Endometrial microvascular endothelial cells (primary cell): ENCODE data around the gene KMT2E. TPM values are rescaled to one million over a fixed set of nuclear protein-coding genes. Genes with fewer than 3 reads are reported as not detected.
"Not testable (repeated sequence)": the region's sequence is repeated elsewhere in the genome, so short reads cannot be mapped to it uniquely, and the experiment has no call there.

Experiments
- in situ Hi-C: cut with HindIII; loops from 2 replicates; pipeline ENCODE4 v1.10.0; 2017; ENCODE audit warnings: low sequenced_read_pairs, low pct_unique_long_range_greater_than_20kb; ENCODE audit errors: inconsistent ontology term
- total RNA-seq: library from RNA; depleted of rRNA; stranded (reverse); fragments of >200 nt; gene quantifications from one replicate; pipeline ENCODE4 v1.2.3, GENCODE V29; 2015; ENCODE audit errors: inconsistent ontology term

Gene KMT2E
- total RNA-seq, 1 donor from 2014 or later: 22.2 TPM

DNA sequence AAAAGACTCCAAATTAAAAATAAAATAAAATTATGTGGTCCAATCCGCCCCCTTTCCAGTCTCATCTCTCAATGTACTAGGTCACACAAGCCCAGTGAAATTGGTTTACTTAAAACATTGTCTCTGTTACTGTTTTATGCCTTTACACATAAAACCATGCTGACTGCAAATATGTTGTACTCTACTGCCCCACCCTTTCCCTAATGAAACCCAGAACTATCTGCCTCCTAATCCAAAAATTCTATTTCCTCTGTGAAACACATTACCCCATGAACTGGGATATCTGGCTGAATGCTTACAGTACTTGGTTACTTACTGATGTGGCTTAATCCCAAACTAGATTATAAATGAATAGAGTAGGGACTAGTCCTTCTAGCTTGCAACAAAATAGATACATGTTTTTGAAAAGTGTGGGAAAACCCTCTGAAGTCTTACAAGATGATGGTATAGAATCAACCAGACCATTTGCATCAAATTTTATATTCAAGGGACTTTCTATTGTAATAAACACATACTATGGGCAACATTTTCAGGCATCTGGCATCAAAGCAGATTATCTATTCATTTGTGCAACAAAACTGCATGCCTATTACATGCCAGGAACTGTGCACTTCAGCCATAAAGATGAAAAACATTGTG is 10.0 kb upstream of the KMT2E start:
- in situ Hi-C loops: no loop called here

DNA sequence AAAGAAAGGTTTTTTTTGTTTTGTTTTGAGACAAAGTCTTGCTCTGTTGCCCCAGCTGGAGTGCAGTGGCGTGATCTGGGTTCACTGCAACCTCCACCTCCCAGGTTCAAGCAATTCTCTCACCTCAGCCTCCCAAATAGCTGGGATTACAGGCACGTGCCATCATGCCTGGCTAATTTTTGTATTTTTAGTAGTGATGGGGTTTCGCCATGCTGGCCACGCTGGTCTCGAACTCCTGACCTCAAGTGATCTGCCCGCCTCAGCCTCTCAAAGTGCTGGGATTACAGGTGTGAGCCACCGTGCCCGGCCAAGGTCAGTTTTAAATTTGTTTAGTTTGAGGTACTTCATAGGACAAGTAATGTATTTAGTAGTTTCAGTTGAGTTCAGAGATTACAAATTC is 9.0 kb upstream of the KMT2E start:
- in situ Hi-C loops: not testable (repeated sequence)

DNA sequence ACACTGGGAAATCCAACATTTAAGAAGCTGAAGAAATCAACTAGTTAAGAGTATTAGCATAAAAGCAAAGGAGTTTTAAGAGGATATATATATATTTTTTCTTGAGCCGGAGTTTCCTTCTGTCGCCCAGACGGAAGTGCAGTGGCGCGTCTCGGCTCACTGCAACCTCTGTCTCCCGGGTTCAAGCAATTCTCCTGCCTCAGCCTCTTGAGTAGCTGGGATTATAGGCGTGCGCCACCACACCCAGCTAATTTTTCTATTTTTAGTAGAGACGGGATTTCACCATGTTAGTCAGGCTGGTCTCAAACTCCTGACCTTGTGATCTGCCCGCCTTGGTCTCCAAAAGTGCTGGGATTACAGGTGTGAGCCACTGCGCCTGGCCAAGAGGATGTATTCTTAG is 8.5 kb upstream of the KMT2E start:
- in situ Hi-C loops: not testable (repeated sequence)

DNA sequence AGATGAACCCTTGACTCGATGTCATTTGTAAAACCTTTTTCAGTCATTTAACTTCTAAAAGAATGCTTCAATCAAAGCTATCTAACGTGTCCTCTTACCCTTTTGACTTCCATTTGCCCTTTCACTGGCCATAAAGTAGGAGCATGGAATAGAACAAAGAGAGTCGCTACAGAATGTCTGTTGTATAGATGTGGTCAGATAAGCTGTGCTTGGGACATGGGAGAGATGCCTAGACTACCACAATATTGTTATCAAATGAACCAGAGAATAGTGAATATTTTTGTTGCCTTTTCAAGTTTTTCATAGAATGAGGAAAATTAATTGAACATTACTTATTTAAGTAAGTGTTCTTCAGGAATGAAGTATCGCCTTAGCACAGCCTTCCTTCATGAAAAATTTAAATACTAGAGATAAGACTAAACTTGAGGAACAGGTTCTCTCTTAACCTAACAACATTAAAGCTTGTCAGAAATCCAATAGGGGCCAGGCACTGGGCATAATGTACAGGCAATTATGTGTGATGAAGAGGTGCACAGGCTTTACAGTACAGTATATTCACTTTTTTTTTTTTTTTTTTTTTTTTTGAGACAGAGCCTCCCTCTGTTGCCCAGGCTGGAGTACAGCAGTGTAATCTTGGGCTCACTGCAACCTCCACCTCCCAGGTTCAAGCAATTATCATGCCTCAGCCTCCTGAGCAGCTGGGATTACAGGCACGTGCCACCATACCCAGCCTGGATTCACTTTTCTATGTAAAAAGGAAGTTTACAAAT is 7.5 kb upstream of the KMT2E start:
- in situ Hi-C loops: no loop called here

DNA sequence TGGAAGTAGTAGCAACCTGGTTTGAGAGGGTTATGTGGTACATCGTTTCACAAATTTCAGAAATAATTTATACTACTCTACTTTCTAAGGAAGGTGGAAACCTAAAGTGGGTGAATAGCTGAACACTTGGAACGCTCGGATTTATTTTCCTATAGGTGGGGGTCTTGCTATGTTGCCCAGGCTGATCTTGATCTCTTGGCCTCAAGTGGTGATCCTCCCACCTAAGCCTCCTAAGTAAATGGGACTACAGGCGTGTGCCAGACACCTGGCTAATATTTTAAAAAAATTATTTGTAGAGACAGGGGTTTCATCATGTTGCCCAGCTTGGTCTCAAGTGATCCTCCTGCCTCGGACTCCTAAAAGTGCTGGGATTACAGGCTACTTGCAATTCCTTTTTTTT is 6.7 kb upstream of the KMT2E start:
- in situ Hi-C loops: no loop called here

DNA sequence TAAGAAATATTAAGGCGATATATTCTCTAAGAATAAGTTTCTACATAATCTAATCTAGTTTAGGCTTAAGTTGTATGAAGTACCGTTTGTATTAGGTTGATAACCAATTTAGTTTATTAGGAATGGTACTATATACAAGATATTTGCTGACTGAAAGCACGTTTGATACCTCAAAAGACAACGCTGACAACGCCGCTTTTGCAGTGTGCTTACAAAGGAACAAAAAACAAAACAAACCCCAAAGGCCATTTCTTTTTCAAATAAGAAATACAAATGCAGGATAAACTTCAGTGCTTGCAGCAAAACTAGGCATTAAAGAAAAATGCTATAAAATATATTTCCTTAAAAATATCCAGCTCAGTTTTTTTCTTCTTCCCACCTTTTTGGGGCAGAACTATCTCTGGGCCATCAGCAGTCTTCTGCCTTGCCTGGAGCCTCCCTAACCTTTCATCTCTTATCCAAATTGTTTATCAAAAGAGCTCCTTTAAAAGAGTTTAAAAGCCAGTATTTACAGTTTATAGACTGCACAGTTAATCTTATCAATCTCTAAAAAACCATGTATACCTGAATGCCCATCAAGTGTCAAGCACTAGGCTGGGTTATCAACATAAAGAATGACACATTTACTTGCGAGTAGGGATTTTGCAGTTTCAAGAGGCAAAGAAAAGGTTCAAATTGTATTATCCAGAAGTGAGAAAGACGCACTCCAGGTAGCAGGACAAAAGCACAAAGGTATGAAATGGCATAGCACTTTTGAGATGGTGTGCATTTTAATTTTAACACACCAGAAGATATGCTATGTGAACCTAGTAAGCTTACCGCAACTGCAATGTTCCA is 4.1 kb upstream of the KMT2E start:
- in situ Hi-C loops: no loop called here

DNA sequence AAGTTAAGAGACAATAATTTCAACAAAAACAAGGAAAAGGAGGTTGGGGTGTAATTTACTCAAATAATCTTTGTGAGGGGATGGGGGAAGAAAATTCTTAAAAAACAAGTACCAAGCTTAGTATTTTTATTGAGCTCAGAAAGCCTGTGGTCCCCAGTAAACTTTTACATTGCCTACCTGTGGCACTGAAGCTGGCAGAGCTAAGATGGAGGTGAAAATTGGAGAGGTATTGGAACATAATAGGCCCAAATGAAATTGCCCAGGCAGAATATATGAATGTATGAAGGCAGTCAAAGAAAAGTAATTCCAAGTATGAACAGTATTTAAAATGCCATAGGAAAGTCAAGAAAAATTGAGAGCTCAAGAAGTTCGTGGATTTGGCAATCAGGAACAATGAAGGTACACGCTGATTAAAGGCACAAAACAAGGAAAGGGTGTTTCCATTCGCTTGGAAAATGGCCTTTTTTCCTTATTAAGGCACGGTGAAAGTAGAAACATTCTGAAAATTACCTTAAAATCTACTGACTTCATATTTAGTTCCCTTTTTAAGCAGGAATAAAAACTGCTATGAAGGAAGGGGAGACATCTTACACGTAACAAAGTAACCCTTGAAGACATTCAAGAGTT is 3.4 kb upstream of the KMT2E start:
- in situ Hi-C loops: no loop called here

DNA sequence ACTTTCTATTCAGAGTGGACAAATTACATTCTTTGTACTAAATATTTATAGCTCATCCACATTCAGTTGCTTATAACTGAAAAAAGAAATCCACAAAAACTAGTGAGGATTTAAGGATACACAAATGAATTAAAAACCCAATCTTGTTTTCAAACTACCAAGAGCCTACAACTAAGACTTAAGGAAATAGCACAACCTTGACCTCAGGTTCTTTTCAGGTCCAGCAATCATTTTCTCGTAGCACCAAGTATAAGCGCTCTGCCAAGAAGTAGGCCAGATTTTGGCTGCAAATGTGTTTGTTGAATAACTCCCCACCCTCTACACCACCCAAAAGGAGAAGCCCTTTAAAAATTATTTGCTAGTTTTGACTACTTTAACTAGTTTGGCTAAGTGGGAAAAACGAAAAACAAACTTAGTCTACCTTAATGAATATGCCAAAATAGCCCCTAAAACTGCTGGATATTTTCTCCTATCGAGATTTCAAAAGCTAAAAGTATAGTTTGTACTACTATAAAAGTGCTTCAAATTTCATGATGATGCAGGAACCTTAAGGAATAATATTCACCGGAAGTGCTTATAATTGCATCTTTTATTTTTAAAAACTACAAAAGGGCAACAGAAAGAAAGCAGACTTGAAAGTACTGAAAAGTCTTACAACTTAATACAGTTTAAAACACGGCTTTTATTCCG is 2.7 kb upstream of the KMT2E start:
- in situ Hi-C loops: no loop called here

DNA sequence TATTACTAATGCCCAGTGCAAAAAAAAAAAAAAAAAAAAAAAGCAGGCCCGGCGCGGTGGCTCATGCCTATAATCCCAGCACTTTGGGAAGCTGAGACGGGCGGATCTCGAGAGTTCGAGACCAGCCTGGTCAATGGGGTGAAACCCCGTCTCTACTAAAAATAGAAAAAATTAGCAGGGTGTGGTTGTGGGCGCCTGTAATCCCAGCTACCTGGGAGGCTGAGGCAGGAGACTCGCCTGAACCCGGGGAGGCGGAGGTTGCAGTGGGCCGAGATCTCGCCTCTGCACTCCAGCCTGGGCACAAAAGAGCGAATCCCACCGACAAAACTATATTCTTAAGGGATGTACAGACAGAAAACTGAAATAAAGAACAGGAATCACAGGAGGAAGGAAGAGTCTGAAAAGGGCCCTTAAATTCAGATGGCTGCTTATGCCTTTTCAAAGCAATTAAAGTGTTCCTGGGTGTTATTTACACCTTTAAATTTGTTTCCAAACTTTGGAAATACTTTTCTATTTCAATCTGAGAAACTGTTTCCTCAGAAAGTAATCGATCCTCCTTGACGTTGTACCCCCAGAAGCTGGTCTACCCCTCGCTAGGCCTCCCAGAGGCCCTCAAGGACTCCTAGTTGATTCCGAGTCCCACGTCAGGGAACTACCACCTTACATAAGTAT is 2.0 kb upstream of the KMT2E start:
- in situ Hi-C loops: no loop called here

DNA sequence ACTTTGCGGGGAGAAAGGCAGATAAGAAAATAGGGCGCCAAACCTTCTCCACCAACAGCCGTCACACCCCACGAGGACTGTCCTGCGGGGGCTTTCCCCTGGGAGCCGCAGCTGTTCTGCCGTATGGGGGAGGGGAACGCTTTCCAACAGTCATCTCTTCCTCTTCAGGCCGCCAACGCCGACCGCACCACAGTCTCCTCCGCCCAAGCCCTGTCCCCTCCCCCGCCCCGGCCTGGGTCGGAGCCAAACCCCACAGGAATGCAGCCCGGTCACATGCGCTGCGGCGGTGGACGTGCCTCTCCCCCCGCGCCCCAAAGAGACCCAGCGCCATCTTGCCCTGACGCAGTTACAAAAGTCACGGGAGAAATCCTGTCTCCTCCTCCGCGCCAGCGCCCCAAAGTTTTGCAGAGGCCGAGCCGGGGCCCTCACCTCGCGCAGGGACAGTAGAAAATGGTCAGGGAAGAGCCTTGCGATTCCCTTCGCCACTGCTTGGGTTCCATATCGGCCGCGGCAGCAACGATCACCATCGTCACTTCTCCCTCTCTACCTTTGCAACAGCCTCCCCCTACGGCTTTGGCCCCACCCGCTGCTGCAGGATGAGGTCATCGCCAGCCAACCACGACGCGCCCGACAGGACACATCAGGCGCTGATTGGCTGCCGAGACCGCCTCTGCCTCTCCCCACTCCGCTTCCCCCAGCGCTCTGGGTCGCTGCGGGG is 1.3 kb upstream of the KMT2E start:
- in situ Hi-C loops: no loop called here

DNA sequence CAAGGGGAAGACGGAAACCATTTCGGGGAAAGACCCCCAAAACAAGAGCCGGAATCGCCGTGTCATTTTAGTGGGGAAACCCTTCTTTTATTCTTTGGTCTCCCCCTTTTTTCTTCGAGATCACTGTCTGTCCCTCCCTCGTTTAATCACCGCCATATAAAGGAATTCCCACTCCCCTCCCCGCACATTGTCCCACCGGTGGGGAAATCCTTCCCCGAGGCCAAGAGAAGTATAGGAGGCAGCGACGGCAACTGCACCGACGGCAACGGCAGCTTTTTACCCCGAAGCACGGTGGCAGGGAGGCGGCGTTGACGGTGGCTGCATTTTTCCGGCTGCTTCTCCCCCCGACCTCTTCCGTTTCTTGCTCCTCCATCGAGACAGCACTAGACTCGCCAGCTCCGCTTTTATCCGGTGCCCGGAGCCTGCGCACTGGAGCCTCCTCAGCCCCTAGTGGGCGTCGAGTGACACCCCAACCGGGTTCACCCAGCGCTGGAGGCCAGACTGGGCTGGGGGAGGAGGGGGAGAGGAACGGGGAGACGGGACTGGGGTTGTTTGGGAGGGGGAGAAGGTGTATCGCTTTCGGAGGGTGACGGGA is 687 bp upstream of the KMT2E start:
- in situ Hi-C loops: no loop called here

DNA sequence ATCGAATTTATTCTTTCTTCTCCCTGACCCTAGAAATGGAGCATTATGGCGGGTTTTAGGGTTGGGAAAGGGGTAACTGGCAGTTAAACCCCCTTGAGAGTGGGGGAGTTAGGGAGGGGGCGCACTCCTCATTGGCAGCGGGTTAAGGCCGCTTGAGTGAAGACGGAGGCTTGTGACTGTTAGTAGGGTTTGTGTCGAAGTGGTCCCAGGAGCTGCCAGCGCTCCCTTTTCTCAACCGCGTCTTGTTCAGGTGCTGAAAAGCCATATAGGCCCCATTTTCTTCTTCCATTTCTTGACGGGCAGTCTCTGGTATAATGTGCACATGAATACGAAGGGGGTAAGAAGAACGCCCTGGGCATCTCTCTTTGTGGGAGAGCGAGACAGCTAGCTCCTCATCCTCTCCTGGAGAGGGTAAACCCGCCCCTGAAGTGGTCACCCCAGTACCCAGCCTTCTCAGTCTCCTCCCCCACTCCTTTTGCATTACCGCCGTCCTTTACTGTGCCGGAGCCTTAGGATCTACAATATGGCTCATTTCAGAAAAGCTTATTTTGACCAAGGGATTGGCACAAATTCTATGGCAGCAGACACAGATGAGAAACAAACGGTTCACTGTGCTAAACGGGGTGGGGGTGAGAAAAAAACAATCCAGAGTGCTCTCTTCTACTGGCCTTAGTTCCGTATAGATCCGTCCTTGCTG is 836 bp downstream of the KMT2E start:
- in situ Hi-C loops: no loop called here

DNA sequence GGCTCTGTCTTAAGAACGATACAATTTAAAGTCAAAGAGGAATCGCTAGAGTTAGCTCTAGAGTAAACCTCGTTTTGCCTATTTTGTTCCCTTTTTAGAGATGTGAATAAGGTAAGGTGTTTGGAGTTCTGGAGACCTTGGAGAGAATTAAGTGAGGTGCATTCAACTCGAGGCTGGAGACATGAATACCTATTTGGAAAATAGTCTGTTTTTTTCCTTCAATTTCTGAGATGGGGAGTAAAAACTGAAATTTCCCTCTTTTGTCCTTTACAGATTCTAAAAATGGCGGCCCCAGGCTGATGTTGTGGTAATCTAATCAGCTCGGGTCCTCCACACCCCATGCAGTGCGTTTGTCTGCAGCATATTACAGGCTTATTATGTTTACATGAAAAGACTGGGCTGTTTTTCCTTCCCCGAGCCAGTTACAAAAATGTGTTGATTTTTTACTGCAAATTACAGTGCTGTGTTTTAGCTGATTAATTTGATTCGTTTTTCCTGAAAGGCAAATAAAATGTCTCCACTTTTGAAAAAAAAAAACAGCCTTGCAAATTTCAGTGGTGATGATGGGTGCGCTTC is 1.5 kb downstream of the KMT2E start:
- in situ Hi-C loops: no loop called here

DNA sequence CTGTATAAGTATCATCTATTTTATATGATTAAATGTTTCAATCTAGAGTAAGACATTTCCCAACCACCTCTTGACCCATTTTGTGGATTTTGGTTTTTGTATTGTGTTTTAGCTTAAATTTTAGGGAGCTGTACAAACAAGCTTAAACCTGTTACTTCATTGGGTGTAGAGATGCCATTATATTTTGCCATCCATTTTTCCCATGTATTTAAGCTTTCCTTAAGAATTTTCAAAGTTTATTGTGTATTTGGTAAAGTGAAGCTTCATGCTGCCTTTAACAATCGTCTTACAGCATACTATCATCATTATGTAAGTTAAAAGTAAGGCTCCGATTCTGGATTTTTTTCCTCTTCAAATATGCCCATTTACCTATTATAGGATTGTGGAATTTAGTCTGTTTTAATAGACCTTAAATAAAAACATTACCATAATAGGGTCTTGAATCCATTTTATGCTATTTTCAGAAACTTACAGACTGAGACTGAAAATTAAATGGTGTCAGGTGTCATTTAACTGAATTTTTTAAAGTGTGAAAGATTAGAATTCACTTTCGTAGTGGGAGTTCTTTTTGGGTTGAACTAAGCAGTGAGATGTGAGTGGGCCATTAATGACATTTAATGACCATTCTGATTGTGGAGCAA is 2.2 kb downstream of the KMT2E start:
- in situ Hi-C loops: no loop called here

DNA sequence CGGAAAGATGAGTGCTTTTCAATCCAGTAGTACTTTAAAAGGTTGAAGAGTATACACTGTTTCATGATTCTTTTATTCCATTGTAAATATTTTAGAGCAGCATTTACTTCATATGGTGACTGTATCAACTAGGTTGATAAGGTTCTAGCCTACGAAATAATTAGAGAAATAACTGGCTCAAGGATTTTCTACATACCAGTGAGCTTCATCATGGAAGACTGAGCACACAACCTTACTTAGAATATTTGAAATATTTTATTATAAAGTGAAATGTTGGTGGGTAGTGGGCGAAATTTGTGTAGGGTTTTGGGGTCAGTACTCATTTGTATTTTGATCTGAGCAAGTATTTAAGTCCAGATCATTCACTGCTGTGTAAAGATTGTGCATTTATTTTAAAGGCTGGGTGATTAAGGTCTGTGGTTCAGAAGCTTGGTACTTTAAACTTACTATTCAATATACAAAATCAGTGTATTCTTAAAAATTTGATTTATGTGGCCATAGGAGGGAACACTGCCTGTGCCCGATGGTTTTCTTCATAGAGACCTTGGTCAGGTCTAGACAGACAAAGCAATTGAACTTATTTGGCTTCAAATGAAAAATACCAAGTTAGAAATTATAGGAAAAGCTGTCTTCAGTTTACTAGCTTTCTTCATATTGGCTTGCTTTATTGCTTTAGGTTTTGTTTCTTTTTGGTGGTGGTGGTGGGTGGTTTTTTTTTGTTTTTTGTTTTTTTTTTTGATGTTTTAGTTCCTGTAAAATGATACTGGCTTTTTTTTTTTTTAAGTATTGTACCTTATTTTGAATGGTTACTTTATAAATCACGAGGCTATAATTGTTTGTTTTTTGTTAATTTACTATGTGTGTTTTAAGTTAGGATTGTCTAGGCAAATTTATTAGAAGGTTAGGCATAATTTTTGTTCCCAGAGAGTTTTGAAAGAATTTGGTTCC is 3.0 kb downstream of the KMT2E start:
- in situ Hi-C loops: no loop called here
